Right lobe of liver (tissue), 6 donors: ENCODE measurements around the gene ENGASE. TPM values are rescaled to one million over a fixed set of nuclear protein-coding genes. Genes with fewer than 3 reads are reported as not detected.

ENCODE experiments used
- ATAC-seq, 4 donors: fragments of 200-7000 bp; cut with Tn5 transposase; one replicate each; pipeline ENCODE4 v1.9.1; 2020; ENCODE audit warnings: mild to moderate bottlenecking in 4 of 4, moderate library complexity in 4 of 4
- DNase-seq, 3 donors: peaks; one replicate each; pipeline ENCODE4 v3.0.0-alpha.2; 2020
- H3K27ac ChIP-seq, 3 donors: fragments of 200-600 bp; one replicate each; pipeline ENCODE4 v1.8.0; 2022
- H3K27me3 ChIP-seq, 2 donors: fragments of 200-600 bp; one replicate each; pipeline ENCODE4 v1.8.0; 2022
- H3K36me3 ChIP-seq, 4 donors: fragments of 200-600 bp; sonication (generic) in 1 of 4; one replicate each; pipeline versions ENCODE4 v1.5.1 to v1.8.0; 2017 to 2022; ENCODE audit warnings: control low read depth in 1 of 4
- H3K4me1 ChIP-seq, 4 donors: fragments of 200-600 bp; sonication (generic) in 1 of 4; one replicate each; pipeline versions ENCODE4 v1.5.1 to v1.8.0; 2017 to 2022; ENCODE audit warnings: control low read depth in 1 of 4
- H3K4me3 ChIP-seq, 3 donors: fragments of 200-600 bp; one replicate each; pipeline ENCODE4 v1.8.0; 2022
- H3K9me3 ChIP-seq, 4 donors: fragments of 200-600 bp; sonication (generic) in 1 of 4; one replicate each; pipeline versions ENCODE4 v1.5.1 to v1.8.0; 2017 to 2022; ENCODE audit warnings: control low read depth in 1 of 4
- POLR2A ChIP-seq: fragments of 450-650 bp; IDR thresholded peaks from one replicate; pipeline ENCODE4 v1.6.1; 2017; ENCODE audit warnings: antibody characterized with exemption, mild to moderate bottlenecking
- WGBS: methylation state at CpG from one replicate; pipeline ENCODE4 v1.1.6; 2018; ENCODE audit warnings: low coverage, low lambda C conversion rate; ENCODE audit not compliant: insufficient coverage; ENCODE audit errors: missing lambda C conversion rate; 5-methylcytosine and 5-hydroxymethylcytosine counted together
- intact Hi-C, 2 donors: fragments of 100-400 bp; cut with DNase I; formaldehyde crosslinking; loops; one replicate each; pipeline versions ENCODE4 v1.11.2 to v1.14.1; 2022
- total RNA-seq, 6 experiments: library from RNA; depleted of rRNA in 2 of 6; stranded (reverse); fragments of >200 nt in 2 of 6; fragmentation: NEBNext Ultra II Directional in 3 of 6; extraction: Animal tissue kit (Norgen Biotek cat#: 25700) in 3 of 6; gene quantifications; one replicate each; pipeline versions ENCODE4 v1.1.0 to v1.2.4, GENCODE V29; 2016 to 2023
- TF ChIP-seq, protein P1 (sequence below), 4 donors: fragments of 200-600 bp in 3 of 4; fragments of 450-650 bp in 1 of 4; IDR thresholded peaks; one replicate each; pipeline versions ENCODE4 v1.5.1 to v1.8.0; 2016 to 2022; ENCODE audit warnings: antibody characterized with exemption in 4 of 4, mild to moderate bottlenecking in 2 of 4
- donor health status: DM: no; HTN: yes; CAD: no.
- donor health status: DM: no; HTN: no; CAD: no.
- donor health status: DM: no; HTN: no; CAD: no.
- donor health status: DM: no; HTN: yes; CAD: no.
- donor health status: DM: no; HTN: yes; CAD: no.

ENGASE gene
- total RNA-seq, 6 experiments from 2014 or later = 7.4 to 63.7 (median 39.1) TPM

DNA sequence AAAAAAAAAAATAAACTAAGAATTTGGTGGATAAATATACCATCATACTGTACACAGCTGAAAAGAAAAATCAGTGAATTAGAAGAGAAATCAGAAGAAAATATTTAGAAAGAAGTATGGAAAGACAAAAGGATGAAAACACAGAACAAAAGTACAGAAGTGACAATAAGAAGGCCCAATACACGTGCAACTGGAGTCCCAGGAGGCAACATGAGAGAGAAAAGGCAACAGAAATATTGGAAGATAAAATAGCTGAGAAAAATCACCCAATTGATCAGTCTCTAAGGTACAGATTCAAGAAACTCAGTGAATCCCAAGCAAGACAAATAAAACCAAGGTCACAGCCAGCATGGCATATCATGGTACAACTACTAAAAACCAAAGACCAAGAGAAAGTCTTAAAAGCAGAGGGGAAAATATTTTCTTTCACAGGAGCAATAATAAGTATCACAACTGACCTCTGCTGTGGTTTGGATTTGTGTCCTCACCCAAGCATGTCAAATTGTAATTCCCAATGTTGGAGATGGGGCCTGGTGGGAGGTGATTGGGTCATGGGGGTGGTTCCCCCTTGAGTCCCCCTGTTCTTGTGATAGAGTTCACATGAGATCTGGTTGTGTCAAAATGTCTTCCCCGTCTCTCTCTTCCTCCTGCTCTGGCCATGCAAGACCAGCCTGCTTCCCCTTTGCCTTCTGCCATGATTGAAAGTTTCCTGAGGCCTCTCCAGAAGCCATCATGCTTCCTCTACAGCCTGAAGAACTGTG is 20.2 kb upstream of the ENGASE start:
- intact Hi-C loops = no loop called here
- Histone ChIP-seq H3K27me3 (no peaks in the 10 kb centered on the region), H3K4me3 (no peak overlapping the region), H3K27ac (no peak overlapping the region), H3K36me3 (no peaks in the 10 kb centered on the region), H3K9me3 (no peaks in the 10 kb centered on the region), H3K4me1 (no peaks in the 10 kb centered on the region)
- ATAC-seq (no peak), DNase-seq (no peak)
- 50% methylated on average over 1 of the region's 2 CpGs for WGBS
- TF ChIP-seq, protein P1, sequence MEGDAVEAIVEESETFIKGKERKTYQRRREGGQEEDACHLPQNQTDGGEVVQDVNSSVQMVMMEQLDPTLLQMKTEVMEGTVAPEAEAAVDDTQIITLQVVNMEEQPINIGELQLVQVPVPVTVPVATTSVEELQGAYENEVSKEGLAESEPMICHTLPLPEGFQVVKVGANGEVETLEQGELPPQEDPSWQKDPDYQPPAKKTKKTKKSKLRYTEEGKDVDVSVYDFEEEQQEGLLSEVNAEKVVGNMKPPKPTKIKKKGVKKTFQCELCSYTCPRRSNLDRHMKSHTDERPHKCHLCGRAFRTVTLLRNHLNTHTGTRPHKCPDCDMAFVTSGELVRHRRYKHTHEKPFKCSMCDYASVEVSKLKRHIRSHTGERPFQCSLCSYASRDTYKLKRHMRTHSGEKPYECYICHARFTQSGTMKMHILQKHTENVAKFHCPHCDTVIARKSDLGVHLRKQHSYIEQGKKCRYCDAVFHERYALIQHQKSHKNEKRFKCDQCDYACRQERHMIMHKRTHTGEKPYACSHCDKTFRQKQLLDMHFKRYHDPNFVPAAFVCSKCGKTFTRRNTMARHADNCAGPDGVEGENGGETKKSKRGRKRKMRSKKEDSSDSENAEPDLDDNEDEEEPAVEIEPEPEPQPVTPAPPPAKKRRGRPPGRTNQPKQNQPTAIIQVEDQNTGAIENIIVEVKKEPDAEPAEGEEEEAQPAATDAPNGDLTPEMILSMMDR (IDR thresholded peaks at IDR 0.05) = no peak
- no peak for TF ChIP-seq POLR2A

GRCh38 chr17:79055197-79055596 is 19.4 kb upstream of the ENGASE start:
- no peak for TF ChIP-seq POLR2A
- TF ChIP-seq, protein P1 (IDR thresholded peaks at IDR 0.05) = no peak
- Histone ChIP-seq H3K27ac (no peak overlapping the region), H3K4me1 (no peaks in the 10 kb centered on the region), H3K4me3 (no peak overlapping the region), H3K27me3 (no peaks in the 10 kb centered on the region), H3K36me3 (no peaks in the 10 kb centered on the region), H3K9me3 (no peaks in the 10 kb centered on the region)
- intact Hi-C loops = no loop called here
- DNase-seq (no peak), ATAC-seq (no peak)
- 87% methylated on average over 5 of the region's 5 CpGs for WGBS

- TF ChIP-seq, protein P1 (IDR thresholded peaks at IDR 0.05) = no peak
- TF ChIP-seq POLR2A = no peak
- Histone ChIP-seq H3K27ac (no peak overlapping the region), H3K4me3 (no peak overlapping the region), H3K9me3 (no peaks in the 10 kb centered on the region), H3K36me3 (no peaks in the 10 kb centered on the region), H3K27me3 (no peaks in the 10 kb centered on the region), H3K4me1 (no peaks in the 10 kb centered on the region)
- ATAC-seq = no peak
- WGBS = 58% methylated on average over 8 of the region's 10 CpGs
- intact Hi-C loops = no loop called here
- peak in 1 of 3 donors; percentile 9 for DNase-seq
Measured at GRCh38 chr17:79057737-79058385, 16.8 kb upstream of the ENGASE start.

DNA sequence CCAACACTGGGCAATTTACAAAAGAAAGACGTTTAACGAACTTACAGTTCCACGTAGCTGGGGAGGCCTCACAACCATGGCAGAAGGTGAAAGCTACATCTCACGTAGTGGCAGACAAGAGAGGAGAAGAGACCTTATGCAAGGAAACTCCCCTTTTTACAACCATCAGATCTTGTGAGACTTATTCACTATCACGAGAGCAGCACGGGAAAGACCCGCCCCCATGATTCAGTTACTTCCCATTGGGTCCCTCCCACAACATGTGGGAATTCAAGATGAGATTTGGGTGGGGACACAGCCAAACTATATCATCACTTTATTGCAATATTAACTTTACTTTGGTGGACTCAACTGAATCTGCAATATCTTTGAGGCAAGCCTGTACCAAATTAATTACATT is 11.9 kb upstream of the ENGASE start:
- no peak overlapping the region for H3K27ac ChIP-seq
- no peak overlapping the region for H3K4me3 ChIP-seq
- peaks cover 0 to 6% (median 0%) of the 10 kb centered on the region in 4 donors for H3K4me1 ChIP-seq
- TF ChIP-seq, protein P1 (IDR thresholded peaks at IDR 0.05) = no peak
- no peak for TF ChIP-seq POLR2A
- H3K36me3 ChIP-seq = no peaks in the 10 kb centered on the region
- DNase-seq (no peak), ATAC-seq (no peak)
- no peaks in the 10 kb centered on the region for H3K9me3 ChIP-seq
- intact Hi-C loops = no loop called here
- H3K27me3 ChIP-seq = no peaks in the 10 kb centered on the region
- 80% methylated on average over 4 of the region's 7 CpGs for WGBS
